ENCODE results near the gene JMJD8.

Gene JMJD8

GRCh38 chr16:729768-730665, 45.9 kb upstream of the JMJD8 start:
- H3K79me1 ChIP-seq (ENCODE audit: low read length), result no peaks in the 10 kb centered on the region
- peaks cover 3% of the 10 kb centered on the region for H3K36me3 ChIP-seq (ENCODE audit: control insufficient read depth, insufficient read depth, low read length)
- H2AK5ac ChIP-seq (ENCODE audit: low read length), result no peak overlapping the region
- no peak overlapping the region for H2BK120ac ChIP-seq (ENCODE audit: low read depth, low read length)
- H3K4ac ChIP-seq (ENCODE audit: low read depth, low read length), result no peak overlapping the region
- DNase-seq, result no peak
- no peak overlapping the region for H4K8ac ChIP-seq (ENCODE audit: low read depth, low read length)
- no peak overlapping the region for H2BK5ac ChIP-seq (ENCODE audit: low read length)
- H3K4me2 ChIP-seq (ENCODE audit: low read length), result no peak overlapping the region
- no peak overlapping the region for H3K4me3 ChIP-seq (ENCODE audit: low read length)
- no peaks in the 10 kb centered on the region for H3K4me1 ChIP-seq (ENCODE audit: control insufficient read depth, low read depth, low read length)
- no peak overlapping the region for H3K9ac ChIP-seq (ENCODE audit: low read length)
- no peaks in the 10 kb centered on the region for H3K79me2 ChIP-seq (ENCODE audit: control insufficient read depth, insufficient read depth, low read length)
- H3K56ac ChIP-seq (ENCODE audit: low read length), result no peak overlapping the region
- H3K23ac ChIP-seq (ENCODE audit: low read length), result no peak overlapping the region
- WGBS (ENCODE audit: extremely low coverage, insufficient coverage, low lambda C conversion rate), result no CpG with 5 or more reads among the region's 37 CpGs
- H3K27me3 ChIP-seq (ENCODE audit: insufficient read depth, low read length, poor library complexity), result no peaks in the 10 kb centered on the region
- H4K5ac ChIP-seq (ENCODE audit: low read length), result no peak overlapping the region
- no peak overlapping the region for H3K27ac ChIP-seq (ENCODE audit: low read depth, low read length)
- H2BK15ac ChIP-seq (replicated peaks; ENCODE audit: low read depth), result no peak overlapping the region
- no peak overlapping the region for H3K18ac ChIP-seq (ENCODE audit: low read length)

- Histone ChIP-seq H3K18ac (ENCODE audit: low read length) (no peak overlapping the region), H3K9ac (ENCODE audit: low read length) (no peak overlapping the region), H4K8ac (ENCODE audit: low read depth, low read length) (no peak overlapping the region), H3K27ac (ENCODE audit: low read depth, low read length) (no peak overlapping the region), H3K36me3 (ENCODE audit: control insufficient read depth, insufficient read depth, low read length) (peaks cover 3% of the 10 kb centered on the region), H3K4me2 (ENCODE audit: low read length) (no peak overlapping the region), H3K79me1 (ENCODE audit: low read length) (no peaks in the 10 kb centered on the region), H2BK15ac (replicated peaks; ENCODE audit: low read depth) (no peak overlapping the region), H2AK5ac (ENCODE audit: low read length) (no peak overlapping the region), H3K79me2 (ENCODE audit: control insufficient read depth, insufficient read depth, low read length) (no peaks in the 10 kb centered on the region), H2BK5ac (ENCODE audit: low read length) (no peak overlapping the region), H3K4me3 (ENCODE audit: low read length) (no peak overlapping the region), H3K56ac (ENCODE audit: low read length) (peak overlapping the region; percentile 34), H2BK120ac (ENCODE audit: low read depth, low read length) (no peak overlapping the region), H3K4ac (ENCODE audit: low read depth, low read length) (no peak overlapping the region), H4K5ac (ENCODE audit: low read length) (no peak overlapping the region), H3K4me1 (ENCODE audit: control insufficient read depth, low read depth, low read length) (no peaks in the 10 kb centered on the region), H3K27me3 (ENCODE audit: insufficient read depth, low read length, poor library complexity) (no peaks in the 10 kb centered on the region), H3K23ac (ENCODE audit: low read length) (no peak overlapping the region)
- DNase-seq, result peak; percentile 24
- no CpG with 5 or more reads among the region's 55 CpGs for WGBS (ENCODE audit: extremely low coverage, insufficient coverage, low lambda C conversion rate)
Observed at GRCh38 chr16:728890-729744, 45.0 kb upstream of the JMJD8 start.

GRCh38 chr16:728131-728889, 44.2 kb upstream of the JMJD8 start:
- Histone ChIP-seq H3K36me3 (ENCODE audit: control insufficient read depth, insufficient read depth, low read length) (peaks cover 1% of the 10 kb centered on the region), H3K79me1 (ENCODE audit: low read length) (no peaks in the 10 kb centered on the region), H3K79me2 (ENCODE audit: control insufficient read depth, insufficient read depth, low read length) (no peaks in the 10 kb centered on the region), H2BK120ac (ENCODE audit: low read depth, low read length) (no peak overlapping the region), H3K4me2 (ENCODE audit: low read length) (peak overlapping the region; percentile 59), H2BK15ac (replicated peaks; ENCODE audit: low read depth) (no peak overlapping the region), H3K9ac (ENCODE audit: low read length) (peak overlapping the region; percentile 66), H3K23ac (ENCODE audit: low read length) (peak overlapping the region; percentile 66), H4K5ac (ENCODE audit: low read length) (no peak overlapping the region), H4K8ac (ENCODE audit: low read depth, low read length) (no peak overlapping the region), H3K56ac (ENCODE audit: low read length) (peak overlapping the region; percentile 89), H2BK5ac (ENCODE audit: low read length) (no peak overlapping the region), H3K27me3 (ENCODE audit: insufficient read depth, low read length, poor library complexity) (no peaks in the 10 kb centered on the region), H3K4me1 (ENCODE audit: control insufficient read depth, low read depth, low read length) (no peaks in the 10 kb centered on the region), H2AK5ac (ENCODE audit: low read length) (no peak overlapping the region), H3K4me3 (ENCODE audit: low read length) (no peak overlapping the region), H3K27ac (ENCODE audit: low read depth, low read length) (no peak overlapping the region), H3K18ac (ENCODE audit: low read length) (no peak overlapping the region), H3K4ac (ENCODE audit: low read depth, low read length) (no peak overlapping the region)
- peak; percentile 75 for DNase-seq
- no CpG with 5 or more reads among the region's 80 CpGs for WGBS (ENCODE audit: extremely low coverage, insufficient coverage, low lambda C conversion rate)

GRCh38 chr16:727291-727977, 43.3 kb upstream of the JMJD8 start:
- H3K56ac ChIP-seq (ENCODE audit: low read length), result peak overlapping the region; percentile 89
- no CpG with 5 or more reads among the region's 61 CpGs for WGBS (ENCODE audit: extremely low coverage, insufficient coverage, low lambda C conversion rate)
- no peak overlapping the region for H4K5ac ChIP-seq (ENCODE audit: low read length)
- H3K23ac ChIP-seq (ENCODE audit: low read length), result peak overlapping the region; percentile 24
- peak overlapping the region; percentile 13 for H3K4me3 ChIP-seq (ENCODE audit: low read length)
- no peaks in the 10 kb centered on the region for H3K27me3 ChIP-seq (ENCODE audit: insufficient read depth, low read length, poor library complexity)
- DNase-seq, result no peak
- H3K79me1 ChIP-seq (ENCODE audit: low read length), result no peaks in the 10 kb centered on the region
- H3K18ac ChIP-seq (ENCODE audit: low read length), result no peak overlapping the region
- H3K4me2 ChIP-seq (ENCODE audit: low read length), result peak overlapping the region; percentile 77
- H3K27ac ChIP-seq (ENCODE audit: low read depth, low read length), result no peak overlapping the region
- no peaks in the 10 kb centered on the region for H3K4me1 ChIP-seq (ENCODE audit: control insufficient read depth, low read depth, low read length)
- no peak overlapping the region for H2BK120ac ChIP-seq (ENCODE audit: low read depth, low read length)
- no peak overlapping the region for H2BK15ac ChIP-seq (replicated peaks; ENCODE audit: low read depth)
- H3K79me2 ChIP-seq (ENCODE audit: control insufficient read depth, insufficient read depth, low read length), result no peaks in the 10 kb centered on the region
- no peak overlapping the region for H4K8ac ChIP-seq (ENCODE audit: low read depth, low read length)
- no peak overlapping the region for H2AK5ac ChIP-seq (ENCODE audit: low read length)
- no peak overlapping the region for H2BK5ac ChIP-seq (ENCODE audit: low read length)
- no peaks in the 10 kb centered on the region for H3K36me3 ChIP-seq (ENCODE audit: control insufficient read depth, insufficient read depth, low read length)
- H3K9ac ChIP-seq (ENCODE audit: low read length), result peak overlapping the region; percentile 73
- H3K4ac ChIP-seq (ENCODE audit: low read depth, low read length), result no peak overlapping the region

Measured in mesendoderm (in vitro differentiated cells).